SIG-M5 (cell line): ENCODE results near the gene ELAVL1.
"Not testable (repeated sequence)": the region's sequence is repeated elsewhere in the genome, so short reads cannot be mapped to it uniquely, and the experiment has no call there.

Experiments
- DNase-seq: peaks from one replicate; lab custom pipeline; 2025; lab: John Stamatoyannopoulos, UW

Gene ELAVL1

DNA sequence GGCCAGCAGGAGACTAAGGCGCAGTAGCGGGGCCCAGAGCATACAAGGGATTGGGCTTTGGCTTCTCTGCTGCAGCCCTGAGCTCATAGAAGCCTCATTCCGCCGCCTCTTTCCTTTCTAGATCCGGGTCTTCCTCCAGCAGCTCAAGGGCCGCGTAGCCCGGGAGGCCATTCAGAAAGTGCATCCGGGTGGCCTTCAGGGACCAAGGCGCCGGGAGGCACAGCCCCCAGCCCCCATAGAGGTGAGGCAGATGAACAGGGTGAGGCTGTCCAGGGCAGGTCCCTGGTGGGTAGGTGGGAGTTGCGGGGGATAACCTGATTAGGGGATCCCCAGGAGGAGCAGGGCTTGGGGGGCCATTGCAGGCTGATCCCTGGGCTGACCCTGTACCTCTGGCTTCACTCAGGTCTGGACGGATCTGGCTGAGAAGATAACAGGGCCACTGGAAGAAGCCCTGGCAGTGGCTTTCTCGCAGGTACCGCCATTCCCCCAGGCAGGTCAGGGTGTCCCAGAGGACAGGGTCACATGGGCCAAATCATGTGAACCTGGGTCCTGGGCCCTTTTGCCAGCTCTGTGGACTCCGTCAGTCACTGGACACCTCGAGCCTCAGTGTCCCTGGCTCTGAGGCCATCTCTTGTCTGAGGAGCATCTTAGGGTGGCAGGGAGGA is 84.0 kb downstream of the ELAVL1 start:
- no peak for DNase-seq

DNA sequence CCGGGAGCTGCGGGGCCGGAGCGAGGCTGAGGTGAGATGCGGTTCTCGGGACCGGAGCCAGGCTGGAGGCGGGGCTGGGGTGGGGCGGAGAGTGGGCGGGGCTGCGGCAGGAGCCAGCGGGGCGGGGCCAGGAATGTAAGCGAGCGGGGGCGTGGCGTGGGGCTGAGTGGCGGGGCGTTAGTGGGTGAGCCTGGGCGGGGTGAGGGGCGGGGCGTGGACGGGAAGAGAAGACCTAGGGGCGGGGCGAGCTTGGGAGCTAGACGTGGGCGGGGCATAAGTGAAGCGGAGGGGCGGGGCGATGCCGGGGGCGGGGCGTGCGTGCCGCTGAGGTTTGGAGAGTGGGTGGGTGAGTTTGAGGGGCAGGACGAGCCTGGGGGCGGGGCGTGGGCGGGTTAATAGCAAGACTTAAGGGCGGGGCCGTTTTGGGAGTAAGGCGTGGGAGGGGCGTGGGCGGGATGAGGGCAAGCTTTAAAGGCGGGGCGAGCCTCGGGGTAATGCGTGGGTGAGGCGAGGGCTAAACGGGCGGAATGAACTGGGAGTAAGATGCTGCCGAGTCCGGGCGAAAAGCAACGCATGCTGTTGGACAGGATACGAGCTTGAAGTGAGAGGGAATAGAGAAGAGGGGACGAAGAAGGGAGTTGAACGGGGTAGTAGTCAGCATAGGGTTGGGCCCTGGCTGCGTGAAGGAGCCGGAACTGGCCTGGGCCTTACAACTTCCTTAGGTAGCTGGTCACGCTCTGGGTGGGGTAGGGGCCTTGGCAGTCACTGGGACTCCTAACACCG is 84.7 kb downstream of the ELAVL1 start:
- DNase-seq = peak; percentile 84

DNA sequence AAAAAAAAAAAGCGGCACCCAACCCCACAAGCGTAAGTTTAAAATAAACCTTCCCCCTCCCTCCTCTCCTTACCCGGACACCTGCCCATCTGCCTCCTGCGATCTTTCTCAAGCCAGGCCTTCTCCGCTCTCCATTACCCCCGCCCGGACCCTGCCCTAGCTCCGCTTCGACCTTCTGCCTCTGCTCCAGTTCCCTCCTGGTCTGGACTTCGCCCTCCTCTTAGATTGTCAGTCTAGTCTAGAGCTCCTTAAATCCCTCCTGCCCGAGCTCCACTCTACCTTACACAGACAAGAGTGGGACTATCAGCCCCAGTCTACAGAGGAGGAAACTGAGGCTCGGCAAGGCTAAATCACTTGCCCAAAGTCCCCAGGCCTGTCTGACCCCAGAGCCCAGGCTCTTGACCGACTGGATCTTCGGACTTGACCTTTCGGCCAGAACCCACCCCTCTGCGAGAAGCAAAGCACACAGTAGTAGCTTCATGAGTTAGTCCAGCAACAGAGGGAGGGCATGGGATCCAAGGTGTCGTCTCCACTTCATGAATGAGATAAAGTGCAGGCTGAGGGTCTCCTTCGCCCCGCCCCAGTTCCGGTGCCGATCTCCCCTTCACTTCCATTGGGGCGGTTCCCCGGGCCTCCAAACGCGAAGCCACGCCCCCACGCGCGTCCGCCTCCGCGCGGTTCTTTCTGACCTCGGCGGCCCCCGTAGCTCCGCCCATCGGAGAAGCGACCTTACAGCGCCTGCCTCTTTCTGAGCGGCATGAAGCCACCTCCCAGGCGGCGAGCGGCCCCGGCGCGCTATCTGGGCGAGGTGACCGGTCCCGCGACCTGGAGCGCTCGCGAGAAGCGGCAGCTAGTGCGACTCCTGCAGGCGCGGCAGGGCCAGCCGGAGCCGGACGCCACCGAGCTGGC is 85.6 kb downstream of the ELAVL1 start, which contains the start of gene SNAPC2:
TSS of gene SNAPC2 (plus strand) at position 729 of the 909 bp plus-strand sequence. CDS start at position 758, 29 bp downstream.
- DNase-seq = peak; percentile 29

DNA sequence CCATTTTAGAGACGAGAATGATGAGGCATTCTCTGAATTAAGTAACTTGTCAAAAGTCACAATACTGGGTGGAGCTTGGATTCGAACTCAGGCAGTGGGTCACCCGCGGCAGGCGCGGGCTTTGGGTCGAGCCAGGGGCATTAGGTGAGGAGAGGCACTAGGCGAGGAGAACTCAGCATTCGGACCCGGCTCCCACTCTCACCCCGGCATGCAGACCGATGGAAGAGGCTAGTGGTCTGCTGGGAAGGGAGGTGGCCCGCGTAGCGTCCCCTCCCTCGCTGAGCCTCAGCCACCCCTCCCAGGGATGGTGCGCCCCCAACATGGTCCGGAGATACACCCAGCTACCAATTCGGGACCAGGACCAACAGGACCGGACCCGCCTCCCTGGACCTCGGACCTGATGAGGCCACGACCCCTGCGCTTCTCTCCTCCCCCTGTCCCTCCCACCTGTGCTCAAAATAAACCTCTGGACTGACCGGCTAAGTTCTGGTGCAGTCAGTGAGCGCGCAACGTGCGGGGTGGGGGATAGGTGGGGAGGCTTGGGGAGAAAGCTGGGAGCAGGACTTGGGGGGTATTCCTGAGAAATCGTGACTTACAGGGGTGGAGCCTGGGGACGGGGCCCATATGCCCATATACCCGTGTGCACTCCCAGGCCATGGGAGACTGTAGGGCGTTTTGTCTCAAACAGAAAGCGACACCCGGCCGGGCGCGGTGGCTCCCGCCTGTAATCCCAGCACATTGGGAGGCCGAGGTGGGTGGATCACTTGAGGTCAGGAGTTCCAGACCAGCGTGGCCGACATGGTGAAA is 86.6 kb downstream of the ELAVL1 start:
- DNase-seq = no peak

DNA sequence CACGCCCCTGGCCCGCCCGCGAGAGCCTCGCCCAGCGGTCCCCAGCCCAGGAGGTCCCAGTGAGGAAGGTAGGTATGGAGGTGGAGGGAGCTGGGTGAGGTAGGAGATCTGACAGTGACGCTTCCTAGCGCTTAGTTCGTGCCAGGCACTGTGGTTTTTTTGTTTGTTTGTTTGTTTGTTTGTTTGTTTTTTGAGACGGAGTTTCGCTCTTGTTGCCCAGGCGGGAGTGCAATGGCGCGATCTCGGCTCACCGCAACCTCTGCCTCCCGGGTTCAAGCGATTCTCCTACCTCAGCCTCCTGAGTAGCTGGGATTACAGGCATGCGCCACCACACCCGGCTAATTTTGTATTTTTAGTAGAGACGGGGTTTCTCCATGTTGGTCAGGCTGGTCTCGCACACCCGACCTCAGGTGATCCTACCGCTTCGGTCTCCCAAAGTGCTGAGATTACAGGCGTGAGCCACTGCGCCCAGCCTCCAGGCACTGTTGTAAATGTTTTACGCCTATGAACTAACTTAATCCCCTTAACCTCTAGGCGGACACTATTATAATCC is 87.3 kb downstream of the ELAVL1 start:
- DNase-seq = not testable (repeated sequence)

DNA sequence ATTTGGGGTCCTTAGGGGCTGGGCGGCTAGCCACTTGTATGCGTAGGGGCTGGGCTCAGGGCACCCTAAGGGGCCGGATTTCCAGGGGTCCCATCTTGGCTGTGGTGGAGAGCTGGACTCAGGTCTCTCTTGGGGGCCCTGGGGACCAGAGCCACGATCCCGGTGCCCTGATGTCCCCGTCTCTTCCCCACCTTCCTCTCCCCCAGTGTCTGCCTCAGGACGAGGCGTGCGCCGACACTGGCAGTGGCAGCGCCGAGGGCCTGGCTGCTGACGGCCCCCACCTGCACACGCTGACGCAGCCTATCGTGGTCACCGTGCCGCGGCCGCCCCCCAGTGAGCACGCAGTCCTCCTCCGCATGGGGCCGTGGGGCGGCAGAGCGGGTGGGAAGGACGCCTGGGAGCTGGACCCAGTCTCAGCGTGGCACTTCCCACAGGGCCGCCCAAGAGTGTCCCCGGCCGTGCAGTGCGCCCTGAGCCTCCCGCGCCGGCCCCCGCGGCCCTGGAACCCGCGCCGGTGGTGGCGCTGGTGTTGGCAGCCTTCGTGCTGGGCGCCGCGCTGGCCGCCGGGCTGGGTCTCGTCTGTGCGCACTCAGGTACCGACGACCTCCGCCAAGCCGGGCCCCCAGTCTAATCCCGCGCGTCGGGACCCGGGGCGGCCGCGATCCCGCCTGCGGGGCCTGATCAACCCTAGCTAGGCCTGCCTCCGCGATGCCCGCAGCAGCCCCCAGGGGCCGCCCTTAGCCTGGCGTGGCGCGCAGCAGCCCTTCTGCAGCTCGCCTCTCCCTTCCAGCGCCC is 88.0 kb downstream of the ELAVL1 start:
- DNase-seq = no peak

DNA sequence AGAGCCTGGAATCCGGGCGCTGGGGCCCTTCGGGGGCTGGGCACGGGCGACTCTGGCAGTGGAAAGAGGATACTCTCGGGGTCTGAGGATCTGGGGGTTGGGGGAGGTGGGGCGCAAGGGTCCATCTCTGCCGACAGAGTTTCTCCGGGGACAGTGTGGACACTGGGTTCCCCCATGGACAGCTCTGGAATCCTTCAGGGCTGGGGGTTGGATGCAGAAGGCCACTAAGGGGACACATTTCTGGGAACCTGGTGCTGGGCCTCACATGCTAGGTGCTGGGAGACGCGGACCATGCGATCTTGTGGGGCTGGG is 88.5 kb downstream of the ELAVL1 start:
- no peak for DNase-seq

DNA sequence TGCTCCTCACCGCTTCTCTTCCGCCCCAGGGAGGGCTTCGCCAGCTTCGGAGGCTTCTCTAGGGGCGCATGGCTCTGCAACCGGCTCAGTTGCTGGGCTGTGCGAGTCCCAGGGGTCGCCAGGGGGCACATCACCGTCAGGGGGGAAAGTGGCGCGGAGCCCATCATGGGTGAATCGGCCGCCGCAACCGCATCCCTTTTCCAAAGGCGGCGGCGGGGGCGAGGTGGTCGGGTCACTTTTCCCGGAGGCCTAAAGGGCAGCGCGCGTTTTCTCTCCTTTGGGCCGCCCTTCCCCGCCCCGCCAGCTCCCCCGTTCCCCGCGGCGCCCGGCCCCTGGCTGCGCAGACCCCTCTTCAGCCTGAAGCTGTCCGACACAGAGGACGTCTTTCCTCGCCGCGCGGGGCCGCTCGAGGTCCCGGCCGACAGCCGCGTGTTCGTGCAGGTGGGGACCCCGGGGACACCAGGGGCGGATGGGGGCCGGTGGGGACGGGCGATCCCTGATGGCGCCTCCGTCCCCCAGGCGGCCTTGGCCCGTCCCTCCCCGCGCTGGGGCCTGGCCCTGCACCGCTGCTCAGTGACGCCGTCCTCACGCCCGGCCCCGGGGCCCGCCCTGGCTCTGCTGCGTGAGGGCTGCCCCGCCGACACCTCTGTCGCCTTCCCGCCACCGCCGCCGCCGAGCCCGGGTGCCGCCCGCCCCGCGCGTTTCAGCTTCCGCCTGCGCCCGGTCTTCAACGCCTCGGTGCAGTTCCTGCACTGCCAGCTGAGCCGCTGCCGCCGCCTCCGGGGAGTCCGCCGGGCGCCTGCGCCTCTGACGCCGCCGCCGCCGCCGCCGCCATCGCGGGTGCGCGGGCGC is 89.1 kb downstream of the ELAVL1 start:
- DNase-seq = no peak

DNA sequence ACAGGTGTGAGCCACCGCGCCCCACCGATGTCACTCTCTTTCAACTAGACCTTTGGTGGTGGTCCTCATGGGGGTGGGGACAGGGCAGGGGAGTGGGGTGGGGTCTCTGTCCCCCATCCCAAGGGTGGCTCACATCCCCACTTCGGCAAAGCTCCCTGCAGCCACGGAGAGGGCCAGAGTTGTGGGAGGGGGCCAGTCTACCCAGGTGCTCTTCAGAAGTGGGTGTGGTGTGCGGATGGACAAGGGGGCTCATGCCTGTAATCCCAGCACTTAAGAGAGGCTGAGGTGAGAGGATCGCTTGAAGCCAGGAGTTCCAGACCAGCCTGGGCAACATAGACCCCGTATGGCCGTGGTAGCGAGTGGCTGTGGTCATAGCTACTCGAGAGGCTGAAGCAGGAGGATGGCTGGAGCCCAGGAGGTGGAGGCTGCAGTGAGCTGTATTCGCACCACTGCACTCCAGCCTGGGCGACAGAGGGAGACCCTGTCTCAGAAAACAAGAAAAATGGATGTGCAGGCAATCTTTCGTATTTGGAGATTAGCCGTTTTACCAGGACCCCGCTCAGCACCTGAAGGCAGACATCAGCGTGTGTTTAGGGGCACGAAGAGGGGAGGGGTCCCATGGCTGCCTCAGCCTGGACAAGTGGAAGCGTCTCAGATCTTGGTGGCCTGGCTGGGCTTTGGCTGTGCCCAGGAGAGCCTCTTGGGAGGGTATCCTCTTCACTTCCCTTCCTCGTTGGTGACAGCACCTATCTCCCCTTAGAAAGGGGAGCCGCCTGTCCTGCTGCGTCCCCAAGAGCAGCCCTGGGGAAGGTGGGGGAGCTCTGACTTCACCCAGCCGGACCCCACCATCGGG is 90.0 kb downstream of the ELAVL1 start:
- no peak for DNase-seq

DNA sequence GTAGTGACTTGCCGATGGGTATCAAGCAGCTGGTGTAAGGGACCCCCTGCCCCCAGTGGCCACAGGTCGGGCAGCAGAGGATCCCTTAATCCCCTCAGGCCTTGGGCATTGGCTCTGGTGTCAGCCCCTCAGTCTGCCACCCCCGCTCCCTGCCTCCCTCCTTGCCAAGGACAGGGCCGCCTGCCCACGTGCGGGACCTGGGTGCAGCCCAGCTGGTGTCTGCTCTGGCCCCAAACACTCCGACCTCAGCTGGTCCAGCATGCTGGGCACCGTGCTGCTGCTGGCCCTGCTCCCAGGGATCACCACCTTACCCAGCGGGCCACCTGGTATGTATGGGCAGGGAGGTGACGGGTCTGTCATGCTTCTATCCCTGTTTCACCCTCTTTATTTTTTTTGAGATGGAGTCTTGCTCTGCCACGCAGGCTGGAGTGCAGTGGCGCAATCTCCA is 90.8 kb downstream of the ELAVL1 start, which contains the start of gene TGFBR3L:
TSS of gene TGFBR3L (plus strand) at position 233 of the 448 bp plus-strand sequence.
- DNase-seq = no peak

DNA sequence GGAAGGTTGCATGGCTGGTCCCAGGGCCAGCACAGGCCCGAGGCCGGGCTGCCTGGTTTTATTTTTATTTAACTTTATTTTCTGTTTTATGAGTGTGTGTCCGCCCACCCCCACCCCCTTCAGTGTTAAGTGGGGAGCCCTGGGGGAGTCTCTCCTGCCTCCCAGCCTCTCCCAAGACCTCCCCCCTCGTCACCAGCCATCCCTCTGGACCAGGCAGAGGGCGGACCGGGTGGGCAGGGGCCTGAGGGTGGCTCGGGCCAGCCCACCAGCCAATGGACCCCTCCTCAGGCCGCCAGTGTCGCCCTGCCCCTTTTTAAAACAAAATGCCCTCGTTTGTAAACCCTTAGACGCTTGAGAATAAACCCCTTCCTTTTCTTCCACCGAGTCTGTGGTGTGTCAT is 91.3 kb downstream of the ELAVL1 start:
- no peak for DNase-seq

DNA sequence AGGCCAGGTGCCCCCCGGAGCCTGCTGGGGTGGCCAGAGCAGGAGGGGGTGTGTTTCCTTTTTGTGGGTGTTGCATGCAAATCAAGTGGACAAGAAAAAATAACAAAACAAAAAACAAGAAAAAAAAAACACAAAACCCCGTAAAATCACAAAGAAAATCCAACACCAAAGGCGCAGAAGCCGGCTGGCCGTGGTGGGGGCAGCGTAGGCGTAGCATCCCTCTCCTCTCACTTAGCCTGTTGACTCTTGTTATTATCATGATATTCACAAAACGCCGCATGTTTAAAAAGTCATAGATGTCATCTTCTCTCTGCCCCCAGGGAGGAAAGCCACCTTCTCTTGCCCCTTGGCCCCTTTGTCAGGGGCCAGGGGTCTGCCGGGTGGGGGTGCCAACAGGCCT is 91.8 kb downstream of the ELAVL1 start:
- DNase-seq = no peak

DNA sequence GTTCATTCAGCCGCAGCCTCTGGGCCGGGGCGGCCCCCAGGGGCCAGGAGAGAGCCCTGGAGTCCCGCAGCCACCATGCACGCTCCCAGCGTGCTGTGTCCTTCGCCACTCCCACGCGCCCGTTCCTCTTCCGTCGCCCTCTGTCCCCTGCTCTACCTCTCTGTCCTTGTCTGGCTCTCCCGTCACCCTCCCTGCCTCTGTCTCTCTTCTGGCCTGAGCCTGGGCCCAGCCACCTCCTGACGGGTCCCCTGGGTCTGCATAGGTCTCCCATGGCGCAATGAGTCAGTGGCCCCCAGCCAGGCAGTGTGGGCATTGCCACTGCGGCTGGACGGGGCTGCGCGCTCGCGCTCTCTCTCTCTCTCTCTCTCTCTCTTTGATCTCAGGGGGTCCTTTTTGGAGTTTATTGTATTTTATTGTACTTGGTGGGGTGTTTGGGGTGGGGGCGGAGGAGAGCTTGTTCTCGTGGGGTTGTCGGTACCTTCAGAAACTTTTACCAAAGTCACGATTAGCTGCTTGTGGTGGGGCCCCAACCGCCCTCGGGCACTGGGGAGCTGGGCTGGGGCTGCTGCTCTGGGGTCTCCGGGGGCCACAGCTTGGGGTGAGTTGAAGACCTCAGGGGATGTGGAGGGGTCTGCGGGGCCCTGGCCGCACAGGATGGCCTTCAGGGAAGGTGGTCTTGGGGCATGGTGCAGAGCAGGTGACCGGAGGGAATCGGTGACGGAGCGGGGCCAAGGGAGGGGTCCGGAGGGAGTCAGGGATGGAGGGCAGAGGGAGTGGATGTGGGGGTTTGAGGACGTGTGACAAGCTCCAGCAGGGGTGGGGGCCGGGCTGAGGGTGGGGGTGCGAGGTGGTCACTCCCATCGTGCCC is 92.5 kb downstream of the ELAVL1 start:
- no peak for DNase-seq

DNA sequence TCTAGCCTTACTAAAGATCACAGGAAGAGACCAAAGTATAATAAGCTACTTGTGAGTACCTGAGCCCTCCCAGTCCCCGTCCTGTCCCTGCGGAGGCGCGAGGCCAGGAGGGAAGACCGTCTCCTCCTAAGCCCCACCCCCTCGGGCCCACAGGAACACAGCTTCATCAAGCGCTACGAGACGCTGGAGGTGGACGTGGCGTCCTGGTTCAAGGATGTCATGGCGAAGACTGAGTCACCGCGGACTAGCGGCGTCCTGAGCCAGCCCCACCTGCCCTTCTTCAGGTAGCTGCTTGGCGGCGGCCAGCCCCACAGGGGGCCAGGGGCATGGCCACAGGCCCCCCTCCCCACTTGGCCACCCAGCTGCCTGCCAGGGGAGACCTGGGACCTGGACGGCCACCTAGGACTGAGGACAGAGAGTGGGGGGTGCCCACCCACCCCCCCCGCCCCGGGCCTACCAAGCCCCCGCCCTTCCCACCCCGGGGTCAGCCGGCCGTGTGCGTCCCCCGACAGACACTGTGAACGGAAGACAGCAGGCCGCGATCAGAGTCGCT is 93.2 kb downstream of the ELAVL1 start:
- no peak for DNase-seq

DNA sequence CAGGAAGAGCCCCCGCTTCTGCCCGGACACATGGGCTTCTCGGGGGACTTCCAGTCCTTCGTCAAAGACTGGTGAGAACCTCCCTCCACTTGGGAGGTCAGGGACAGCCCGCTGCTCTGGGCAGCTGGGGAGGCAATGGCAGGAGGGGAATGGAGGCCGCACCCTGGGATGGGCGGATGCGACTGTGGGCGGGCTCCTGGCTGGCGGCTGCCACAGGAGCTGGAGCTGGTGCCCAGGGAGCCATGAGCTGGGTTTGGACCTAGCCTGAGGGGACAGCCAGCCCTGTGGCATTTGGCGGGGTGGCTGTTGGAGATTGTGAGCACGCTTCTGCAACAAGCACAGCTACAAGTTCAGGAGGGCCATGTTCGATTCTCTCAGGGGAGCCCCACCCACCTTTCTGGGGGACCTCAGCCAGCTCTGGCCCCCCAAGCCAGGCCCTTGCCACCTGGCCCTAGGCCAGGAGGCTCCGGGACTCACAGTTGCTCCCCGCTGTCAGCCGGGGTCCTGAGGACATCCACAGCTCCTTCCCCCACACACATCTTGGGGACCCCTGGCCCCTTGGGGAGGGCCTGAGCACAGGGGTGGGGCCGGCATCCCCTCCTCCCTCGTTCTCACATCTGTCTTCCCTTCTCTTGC is 93.8 kb downstream of the ELAVL1 start:
- no peak for DNase-seq

DNA sequence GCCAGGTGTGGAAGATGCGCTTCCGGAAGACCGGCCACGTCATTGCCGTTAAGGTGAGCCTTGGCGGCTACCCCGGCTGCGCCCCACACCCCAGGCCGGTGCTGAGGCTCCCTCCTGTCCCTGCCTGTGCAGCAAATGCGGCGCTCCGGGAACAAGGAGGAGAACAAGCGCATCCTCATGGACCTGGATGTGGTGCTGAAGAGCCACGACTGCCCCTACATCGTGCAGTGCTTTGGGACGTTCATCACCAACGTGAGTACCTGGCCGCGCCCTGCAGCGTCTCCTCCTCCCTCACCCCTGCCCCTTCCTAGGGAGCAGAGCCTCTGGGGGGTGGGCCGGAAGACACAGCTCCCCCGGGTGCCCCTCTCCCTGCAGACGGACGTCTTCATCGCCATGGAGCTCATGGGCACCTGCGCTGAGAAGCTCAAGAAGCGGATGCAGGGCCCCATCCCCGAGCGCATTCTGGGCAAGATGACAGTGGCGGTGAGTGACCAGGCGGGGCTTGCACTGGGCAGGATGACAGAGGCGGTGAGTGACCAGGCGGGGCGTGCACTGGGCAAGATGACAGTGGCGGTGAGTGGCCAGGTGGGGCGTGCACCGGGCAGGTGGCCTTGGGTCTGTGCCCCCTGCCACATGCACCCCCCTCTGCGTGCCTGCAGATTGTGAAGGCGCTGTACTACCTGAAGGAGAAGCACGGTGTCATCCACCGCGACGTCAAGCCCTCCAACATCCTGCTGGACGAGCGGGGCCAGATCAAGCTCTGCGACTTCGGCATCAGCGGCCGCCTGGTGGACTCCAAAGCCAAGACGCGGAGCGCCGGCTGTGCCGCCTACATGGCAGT is 94.9 kb downstream of the ELAVL1 start:
- no peak for DNase-seq
